ENCODE data around the gene SCAF8.

The SCAF8 gene, protein sequence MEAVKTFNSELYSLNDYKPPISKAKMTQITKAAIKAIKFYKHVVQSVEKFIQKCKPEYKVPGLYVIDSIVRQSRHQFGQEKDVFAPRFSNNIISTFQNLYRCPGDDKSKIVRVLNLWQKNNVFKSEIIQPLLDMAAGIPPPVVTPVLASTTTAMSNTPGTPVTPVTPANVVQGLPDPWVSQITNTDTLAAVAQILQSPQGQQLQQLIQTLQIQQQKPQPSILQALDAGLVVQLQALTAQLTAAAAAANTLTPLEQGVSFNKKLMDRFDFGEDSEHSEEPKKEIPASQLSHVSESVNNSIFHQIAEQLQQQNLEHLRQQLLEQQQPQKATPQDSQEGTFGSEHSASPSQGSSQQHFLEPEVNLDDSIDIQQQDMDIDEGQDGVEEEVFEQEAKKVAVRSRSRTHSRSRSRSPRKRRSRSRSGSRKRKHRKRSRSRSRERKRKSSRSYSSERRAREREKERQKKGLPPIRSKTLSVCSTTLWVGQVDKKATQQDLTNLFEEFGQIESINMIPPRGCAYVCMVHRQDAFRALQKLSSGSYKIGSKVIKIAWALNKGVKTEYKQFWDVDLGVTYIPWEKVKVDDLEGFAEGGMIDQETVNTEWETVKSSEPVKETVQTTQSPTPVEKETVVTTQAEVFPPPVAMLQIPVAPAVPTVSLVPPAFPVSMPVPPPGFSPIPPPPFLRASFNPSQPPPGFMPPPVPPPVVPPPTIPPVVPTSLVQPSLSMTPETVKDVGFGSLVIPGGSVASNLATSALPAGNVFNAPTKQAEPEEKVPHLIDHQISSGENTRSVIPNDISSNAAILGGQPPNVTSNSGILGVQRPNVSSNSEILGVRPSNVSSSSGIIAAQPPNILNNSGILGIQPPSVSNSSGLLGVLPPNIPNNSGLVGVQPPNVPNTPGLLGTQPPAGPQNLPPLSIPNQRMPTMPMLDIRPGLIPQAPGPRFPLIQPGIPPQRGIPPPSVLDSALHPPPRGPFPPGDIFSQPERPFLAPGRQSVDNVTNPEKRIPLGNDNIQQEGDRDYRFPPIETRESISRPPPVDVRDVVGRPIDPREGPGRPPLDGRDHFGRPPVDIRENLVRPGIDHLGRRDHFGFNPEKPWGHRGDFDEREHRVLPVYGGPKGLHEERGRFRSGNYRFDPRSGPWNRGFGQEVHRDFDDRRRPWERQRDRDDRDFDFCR (N-terminal part only)

DNA sequence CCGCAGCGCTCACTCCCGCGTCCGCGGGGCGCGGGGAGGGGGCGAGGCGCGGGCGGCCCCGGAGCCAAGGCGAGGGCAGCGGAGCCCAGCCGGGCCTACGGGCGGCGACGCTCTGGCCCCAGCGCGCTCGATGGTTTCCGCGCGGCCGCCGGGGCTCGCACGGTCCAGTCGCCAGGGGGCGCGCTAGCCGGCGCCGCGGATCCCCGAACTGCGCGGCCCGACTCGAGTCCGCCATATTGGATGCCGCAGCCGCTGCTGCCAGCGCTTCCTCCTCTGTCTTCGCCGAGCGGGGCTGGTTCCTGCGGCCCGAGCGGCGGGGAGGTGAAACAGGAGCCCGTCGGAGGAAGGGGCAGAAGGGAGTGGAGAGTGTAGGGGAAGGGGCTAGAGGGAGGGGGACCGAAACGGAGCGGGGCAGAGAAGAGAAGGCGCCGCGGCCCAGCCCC, at the start of gene SCAF8:
Gene SCAF8 (plus strand): TSS at position 234 of the 443 bp plus-strand sequence. CDS start 485 bp downstream, outside the sequence.
- H3K4me2 ChIP-seq (ENCODE audit: low read length), result peak within 1 kb of the TSS; percentile 79
- peak within 1 kb of the TSS; percentile 96 for H3K27ac ChIP-seq
- no peaks in the 10 kb centered on the region for H3K36me3 ChIP-seq (ENCODE audit: control insufficient read depth, insufficient read depth, low read length)
- H3K9ac ChIP-seq, result peak within 1 kb of the TSS; percentile 94
- TF ChIP-seq, protein P1, sequence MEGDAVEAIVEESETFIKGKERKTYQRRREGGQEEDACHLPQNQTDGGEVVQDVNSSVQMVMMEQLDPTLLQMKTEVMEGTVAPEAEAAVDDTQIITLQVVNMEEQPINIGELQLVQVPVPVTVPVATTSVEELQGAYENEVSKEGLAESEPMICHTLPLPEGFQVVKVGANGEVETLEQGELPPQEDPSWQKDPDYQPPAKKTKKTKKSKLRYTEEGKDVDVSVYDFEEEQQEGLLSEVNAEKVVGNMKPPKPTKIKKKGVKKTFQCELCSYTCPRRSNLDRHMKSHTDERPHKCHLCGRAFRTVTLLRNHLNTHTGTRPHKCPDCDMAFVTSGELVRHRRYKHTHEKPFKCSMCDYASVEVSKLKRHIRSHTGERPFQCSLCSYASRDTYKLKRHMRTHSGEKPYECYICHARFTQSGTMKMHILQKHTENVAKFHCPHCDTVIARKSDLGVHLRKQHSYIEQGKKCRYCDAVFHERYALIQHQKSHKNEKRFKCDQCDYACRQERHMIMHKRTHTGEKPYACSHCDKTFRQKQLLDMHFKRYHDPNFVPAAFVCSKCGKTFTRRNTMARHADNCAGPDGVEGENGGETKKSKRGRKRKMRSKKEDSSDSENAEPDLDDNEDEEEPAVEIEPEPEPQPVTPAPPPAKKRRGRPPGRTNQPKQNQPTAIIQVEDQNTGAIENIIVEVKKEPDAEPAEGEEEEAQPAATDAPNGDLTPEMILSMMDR (IDR thresholded peaks at IDR 0.05), result peak; percentile 78
- H3K79me2 ChIP-seq, result peaks cover 30% of the 10 kb centered on the region
- peak within 1 kb of the TSS; percentile 81 for H2AFZ ChIP-seq
- no peaks in the 10 kb centered on the region for H3K27me3 ChIP-seq (ENCODE audit: control insufficient read depth, insufficient read depth, low read length)
- peaks cover 2% of the 10 kb centered on the region for H3K4me1 ChIP-seq
- peak within 1 kb of the TSS; percentile 98 for H3K4me3 ChIP-seq (ENCODE audit: low read depth, low read length)
- H3K9me3 ChIP-seq (ENCODE audit: control insufficient read depth, low read length), result no peaks in the 10 kb centered on the region

DNA sequence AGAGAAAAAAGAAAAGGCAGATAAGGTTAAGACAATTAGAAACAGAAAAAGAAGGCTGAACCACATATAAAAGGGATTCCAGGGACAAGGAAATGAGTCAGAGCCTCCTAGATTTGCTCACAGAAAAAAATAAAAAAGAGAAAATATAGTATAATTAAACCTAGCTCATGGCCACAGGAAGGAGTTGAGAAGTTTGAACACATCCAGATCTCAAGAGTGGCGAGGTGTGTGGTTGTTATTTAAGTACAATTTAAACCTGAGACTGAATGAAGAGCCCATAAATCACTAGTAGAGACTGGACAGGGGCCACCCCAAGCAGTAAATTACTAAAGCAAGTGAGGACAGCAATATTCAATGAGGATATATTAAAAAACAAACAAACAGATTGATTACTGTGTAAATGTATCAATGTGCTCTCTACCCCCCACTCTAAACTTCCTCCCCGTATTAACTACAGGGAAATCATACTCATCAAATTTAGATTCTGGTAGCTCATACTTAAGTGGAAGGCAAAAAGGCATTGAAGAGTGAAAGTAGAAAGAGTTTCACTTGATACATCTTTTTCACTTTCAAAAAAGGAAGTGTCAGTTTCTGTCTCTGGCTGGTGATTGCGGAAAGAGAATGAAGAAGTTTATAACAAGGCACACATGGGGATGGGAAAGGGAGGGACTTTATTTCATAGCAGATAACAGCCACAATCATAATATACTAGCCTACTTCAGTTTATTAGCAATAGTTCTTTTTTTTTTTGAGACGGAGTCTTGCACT, 49.3 kb upstream of the SCAF8 start:
- no peaks in the 10 kb centered on the region for H3K27me3 ChIP-seq (ENCODE audit: control insufficient read depth, insufficient read depth, low read length)
- no peaks in the 10 kb centered on the region for H3K4me1 ChIP-seq
- no peaks in the 10 kb centered on the region for H3K36me3 ChIP-seq (ENCODE audit: control insufficient read depth, insufficient read depth, low read length)
- no peak overlapping the region for H3K27ac ChIP-seq
- H3K4me2 ChIP-seq (ENCODE audit: low read length), result no peak overlapping the region
- H3K79me2 ChIP-seq, result no peaks in the 10 kb centered on the region
- H3K4me3 ChIP-seq (ENCODE audit: low read depth, low read length), result no peak overlapping the region
- TF ChIP-seq, protein P1 (IDR thresholded peaks at IDR 0.05), result no peak
- H2AFZ ChIP-seq, result no peak overlapping the region
- H3K9ac ChIP-seq, result no peak overlapping the region
- no peaks in the 10 kb centered on the region for H3K9me3 ChIP-seq (ENCODE audit: control insufficient read depth, low read length)

DNA sequence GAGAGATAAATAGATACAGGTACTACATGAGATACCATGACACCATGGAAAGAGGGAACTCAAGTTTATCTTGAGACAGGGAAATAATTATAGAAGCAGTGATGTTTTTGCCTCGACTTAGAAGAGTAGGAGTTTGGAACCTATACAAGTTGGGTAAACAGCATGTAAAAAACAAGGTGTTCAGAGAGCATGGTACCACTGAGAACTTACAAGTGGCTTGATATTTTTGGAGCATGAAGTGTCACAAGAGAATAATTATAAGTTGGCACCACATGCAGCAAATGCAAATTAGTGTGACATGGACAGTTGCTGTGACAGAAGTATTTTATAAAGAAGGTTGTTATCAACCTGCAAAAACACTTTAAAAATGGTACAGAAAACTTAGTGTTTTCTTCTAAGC, 47.1 kb upstream of the SCAF8 start:
- Histone ChIP-seq H3K27ac (no peak overlapping the region), H3K36me3 (ENCODE audit: control insufficient read depth, insufficient read depth, low read length) (no peaks in the 10 kb centered on the region)

More for the DNA sequence above, 47.1 kb upstream of the SCAF8 start:
- H3K79me2 ChIP-seq, result no peaks in the 10 kb centered on the region
- TF ChIP-seq, protein P1 (IDR thresholded peaks at IDR 0.05), result no peak
- no peaks in the 10 kb centered on the region for H3K9me3 ChIP-seq (ENCODE audit: control insufficient read depth, low read length)
- H3K4me2 ChIP-seq (ENCODE audit: low read length), result no peak overlapping the region
- H3K4me1 ChIP-seq, result no peaks in the 10 kb centered on the region
- H2AFZ ChIP-seq, result no peak overlapping the region
- no peak overlapping the region for H3K4me3 ChIP-seq (ENCODE audit: low read depth, low read length)
- no peaks in the 10 kb centered on the region for H3K27me3 ChIP-seq (ENCODE audit: control insufficient read depth, insufficient read depth, low read length)
- H3K9ac ChIP-seq, result no peak overlapping the region
